HepG2 (cell line): ENCODE results near the gene TPST2. TPM values are rescaled to one million over a fixed set of nuclear protein-coding genes. Genes with fewer than 3 reads are reported as not detected.

Experiments used
- ATAC-seq: fragments of 200-7000 bp; cut with Tn5 transposase; 3 replicates; pipeline ENCODE4 v1.9.1; 2020; ENCODE audit warnings: mild to moderate bottlenecking, moderate library complexity
- BruUV-seq: library from RNA; stranded (reverse); fragments of 400-500 nt; replicated peaks from 2 replicates; lab custom pipeline; 2021; lab: Mats Ljungman, UMichigan
- CTCF ChIA-PET: fragments of 300-600 bp; formaldehyde crosslinking; extraction: SDS; loops from one replicate; lab custom pipeline; 2021; ENCODE audit warnings: low total read pairs, inconsistent platforms, low intra/inter-chr PET ratio; lab: Yijun Ruan, JAX
- POLR2A ChIA-PET: fragments of 350-600 bp; sonication (Branson Sonifier 250); formaldehyde crosslinking; loops from one replicate; lab custom pipeline; 2020; ENCODE audit warnings: antibody characterized with exemption, inconsistent platforms; lab: Yijun Ruan, JAX
- DNase-seq: peaks from one replicate; pipeline ENCODE4 v3.0.0-alpha.2; 2015; ENCODE audit warnings: low spot score
- FAIRE-seq: peaks from 3 replicates; lab custom pipeline; 2011; peaks lifted over from hg19 to GRCh38; lab: Jason Lieb, UNC
- H2AFZ ChIP-seq: one replicate; pipeline ENCODE4 v1.6.1; 2011; ENCODE audit warnings: low read length, inconsistent platforms
- H3K27ac ChIP-seq: fragments of 300-600 bp; 3 replicates; pipeline ENCODE4 v1.8.0; 2011; ENCODE audit warnings: mixed run types, mild to moderate bottlenecking, mixed read lengths, low read length, inconsistent platforms; ENCODE audit not compliant: insufficient read depth; ENCODE audit errors: extremely low read length
- H3K27me3 ChIP-seq, 2 experiments: fragments of 200-600 bp in 1 of 2; 2 replicates in 1 of 2; 3 replicates in 1 of 2; pipeline versions ENCODE4 v1.6.0 to v1.8.0; 2011; ENCODE audit warnings: low read length in 2 of 2, mild to moderate bottlenecking in 2 of 2, moderate library complexity in 2 of 2, inconsistent platforms in 1 of 2; ENCODE audit not compliant: insufficient read depth in 2 of 2, control insufficient read depth in 1 of 2
- H3K36me3 ChIP-seq, 2 experiments: fragments of 200-600 bp in 1 of 2; replicated peaks in 1 of 2; 2 replicates in 1 of 2; 3 replicates in 1 of 2; pipeline versions ENCODE4 v1.5.1 to v1.8.0; 2011; ENCODE audit warnings: low read length in 2 of 2, inconsistent platforms in 1 of 2; ENCODE audit not compliant: insufficient read depth in 2 of 2, control insufficient read depth in 1 of 2
- H3K4me1 ChIP-seq: 2 replicates; pipeline ENCODE4 v1.5.1; 2012; ENCODE audit warnings: low read length, inconsistent platforms; ENCODE audit not compliant: insufficient read depth
- H3K4me2 ChIP-seq: 2 replicates; pipeline ENCODE4 v1.6.0; 2011; ENCODE audit warnings: low read depth, low read length, inconsistent platforms
- H3K4me3 ChIP-seq, 3 experiments: fragments of 200-600 bp in 1 of 3; sonication (generic), shearing (Covaris generic) in 1 of 3; replicated peaks in 1 of 3; 2 replicates each; pipeline ENCODE4 v1.5.1; 2011 to 2016; ENCODE audit warnings: low read length in 3 of 3, inconsistent platforms in 2 of 3, low read depth in 2 of 3, mild to moderate bottlenecking in 2 of 3, control low read depth in 1 of 3, mixed read lengths in 1 of 3; ENCODE audit not compliant: insufficient read depth in 1 of 3
- H3K79me2 ChIP-seq: one replicate; pipeline ENCODE4 v1.6.1; 2011; ENCODE audit warnings: low read length, inconsistent platforms; ENCODE audit not compliant: insufficient read depth
- H3K9ac ChIP-seq: 2 replicates; pipeline ENCODE4 v1.6.0; 2011; ENCODE audit warnings: mild to moderate bottlenecking, low read depth, low read length, inconsistent platforms; ENCODE audit not compliant: insufficient read depth
- H3K9me3 ChIP-seq: 2 replicates; pipeline ENCODE4 v1.5.1; 2012; ENCODE audit warnings: mild to moderate bottlenecking, low read length
- H4K20me1 ChIP-seq: 2 replicates; pipeline ENCODE4 v1.6.0; 2011; ENCODE audit warnings: inconsistent platforms, mild to moderate bottlenecking, low read length, moderate library complexity; ENCODE audit not compliant: insufficient read depth
- CBFB ChIP-seq: sonication (generic); formaldehyde crosslinking; IDR thresholded peaks from 2 replicates; pipeline ENCODE4 v1.4.0; 2020; ENCODE audit warnings: missing genetic modification reagents
- HNF4G ChIP-seq, 2 experiments: sonication (generic) in 1 of 2; formaldehyde crosslinking in 1 of 2; IDR thresholded peaks; 2 replicates each; pipeline versions ENCODE4 v1.4.0 to v1.6.1; 2011 to 2020; ENCODE audit warnings: borderline replicate concordance in 2 of 2, low read depth in 2 of 2, mild to moderate bottlenecking in 2 of 2, low read length in 1 of 2, missing genetic modification reagents in 1 of 2, moderate library complexity in 1 of 2
- PRDM15 ChIP-seq: sonication (generic); formaldehyde crosslinking; IDR thresholded peaks from 2 replicates; pipeline ENCODE4 v1.4.0; 2020; ENCODE audit warnings: missing genetic modification reagents
- USF2 ChIP-seq, 2 experiments: sonication (generic) in 1 of 2; formaldehyde crosslinking in 1 of 2; IDR thresholded peaks; 2 replicates each; pipeline versions ENCODE4 v1.5.1 to v1.6.1; 2011 to 2020; ENCODE audit warnings: borderline replicate concordance in 1 of 2, low read depth in 1 of 2, low read length in 1 of 2, mild to moderate bottlenecking in 1 of 2, missing genetic modification reagents in 1 of 2, moderate library complexity in 1 of 2
- ZNF3 ChIP-seq: IDR thresholded peaks from 2 replicates; pipeline ENCODE4 v1.7.0; 2017; ENCODE audit warnings: inconsistent platforms
- ZNF407 ChIP-seq: sonication (generic); formaldehyde crosslinking; IDR thresholded peaks from one replicate; pipeline ENCODE4 v1.5.1; 2020; ENCODE audit warnings: mild to moderate bottlenecking, missing genetic modification reagents; ENCODE audit errors: not compliant biosample characterization
- ZNF557 ChIP-seq: sonication (generic); formaldehyde crosslinking; IDR thresholded peaks from 2 replicates; pipeline ENCODE4 v1.4.0; 2020; ENCODE audit warnings: missing genetic modification reagents
- ZNF674 ChIP-seq: sonication (generic); formaldehyde crosslinking; IDR thresholded peaks from 2 replicates; pipeline ENCODE4 v1.5.0; 2020; ENCODE audit warnings: low read depth, mild to moderate bottlenecking, missing genetic modification reagents
- WGBS: methylation state at CpG from one replicate; pipeline ENCODE4 v1.1.6; 2017; ENCODE audit warnings: low lambda C conversion rate; 5-methylcytosine and 5-hydroxymethylcytosine counted together
- in situ Hi-C: cut with HindIII; loops from 2 replicates; pipeline ENCODE4 v1.10.0; 2017; ENCODE audit warnings: low pct_unique_long_range_greater_than_20kb; ENCODE audit not compliant: extremely low pct_ligation_motif_present
- intact Hi-C: fragments of 100-400 bp; cut with micrococcal nuclease; formaldehyde crosslinking; loops from one replicate; pipeline ENCODE4 v1.10.0; 2022; ENCODE audit not compliant: unreplicated experiment
- polyA plus RNA-seq, 8 experiments: library from polyadenylated mRNA; depleted of rRNA in 3 of 8; stranded (reverse) in 7 of 8; unstranded in 1 of 8; fragments of >200 nt; fragmentation: Illumina TruSeq in 4 of 8; extraction: Trizol in 4 of 8; gene quantifications; 2 replicates each; pipeline versions ENCODE4 v1.2.1 to v1.2.3, GENCODE V29; 2011 to 2016; ENCODE audit warnings: low read depth in 4 of 8, missing spikeins in 1 of 8, mixed read lengths in 1 of 8; ENCODE audit not compliant: insufficient read depth in 1 of 8
- total RNA-seq, 5 experiments: library from RNA; depleted of rRNA; stranded (reverse); fragments of >200 nt; fragmentation: Illumina TruSeq; extraction: Trizol; gene quantifications; 2 replicates each; pipeline ENCODE4 v1.2.3, GENCODE V29; 2016; ENCODE audit warnings: low read depth in 1 of 5

TPST2 gene
- total and polyA plus RNA-seq, 2 of the 13 experiments (the other 11 are each of a cell fraction or from before 2014, with no cell fraction given), result 15.2 to 23.8 TPM

- Histone ChIP-seq H3K27ac (no peak overlapping the region), H3K36me3 (no peaks in the 10 kb centered on the region), H3K9ac (no peak overlapping the region), H3K4me3 (no peak overlapping the region), H3K4me2 (no peak overlapping the region), H3K9me3 (no peaks in the 10 kb centered on the region), H3K27me3 (no peaks in the 10 kb centered on the region), H3K79me2 (no peaks in the 10 kb centered on the region), H4K20me1 (no peaks in the 10 kb centered on the region), H3K4me1 (peaks cover 15% of the 10 kb centered on the region), H2AFZ (no peak overlapping the region)
- DNase-seq (no peak), ATAC-seq (no peak), FAIRE-seq (no peak)
- ChIA-PET CTCF (no interaction called here), POLR2A (no interaction called here)
- no TSS peak for BruUV-seq
- WGBS, result 73% methylated on average over 7 of the region's 7 CpGs
- in situ Hi-C loops (no loop called here), intact Hi-C loops (no loop called here)
- no peak for TF ChIP-seq CBFB
- TF ChIP-seq ZNF407 (CRISPR knock-in tag), result no peak
- TF ChIP-seq ZNF3, result no peak
- TF ChIP-seq PRDM15 (CRISPR knock-in tag), result no peak
- TF ChIP-seq USF2 (IDR thresholded peaks at IDR 0.05; ENCODE audit: low read depth, low read length), result no peak
- TF ChIP-seq USF2 (CRISPR knock-in tag; IDR thresholded peaks at IDR 0.05; ENCODE audit: borderline replicate concordance), result no peak
- no peak for TF ChIP-seq HNF4G (IDR thresholded peaks at IDR 0.05; ENCODE audit: borderline replicate concordance, low read depth, low read length)
- TF ChIP-seq HNF4G (CRISPR knock-in tag; IDR thresholded peaks at IDR 0.05; ENCODE audit: borderline replicate concordance, low read depth), result no peak
- TF ChIP-seq ZNF674 (CRISPR knock-in tag), result no peak
- no peak for TF ChIP-seq ZNF557 (CRISPR knock-in tag)
Observed at GRCh38 chr22:26553056-26553752, 36.7 kb downstream of the TPST2 start.
